HL-60 (cell line): ENCODE measurements around the gene UBAP2L.

Experiments
- GABPA ChIP-seq: IDR thresholded peaks from 2 replicates; pipeline ENCODE4 v1.6.1; 2012; ENCODE audit warnings: low read depth
- TF ChIP-seq, protein P1 (sequence below): IDR thresholded peaks from one replicate; pipeline ENCODE4 v1.5.1; 2011; ENCODE audit warnings: low read length, control low read depth, inconsistent platforms; ENCODE audit not compliant: insufficient read depth

DNA sequence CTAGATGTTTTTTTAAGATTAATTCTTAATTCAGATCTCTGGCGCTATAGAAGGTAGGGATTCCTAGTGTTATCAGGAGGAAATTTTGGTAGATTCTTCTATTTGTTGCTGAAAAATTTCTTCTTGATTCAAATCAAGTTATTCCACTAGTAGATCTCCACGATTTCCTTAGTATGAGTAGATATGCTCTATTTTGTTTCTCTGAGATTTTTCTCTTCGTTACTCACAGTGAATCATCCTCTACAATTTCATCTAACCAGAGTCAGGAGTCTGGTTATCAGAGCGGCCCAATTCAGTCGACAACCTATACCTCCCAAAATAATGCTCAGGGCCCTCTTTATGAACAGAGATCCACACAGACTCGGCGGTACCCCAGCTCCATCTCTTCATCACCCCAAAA lies 32.9 kb downstream of the UBAP2L start:
- TF ChIP-seq, protein P1, sequence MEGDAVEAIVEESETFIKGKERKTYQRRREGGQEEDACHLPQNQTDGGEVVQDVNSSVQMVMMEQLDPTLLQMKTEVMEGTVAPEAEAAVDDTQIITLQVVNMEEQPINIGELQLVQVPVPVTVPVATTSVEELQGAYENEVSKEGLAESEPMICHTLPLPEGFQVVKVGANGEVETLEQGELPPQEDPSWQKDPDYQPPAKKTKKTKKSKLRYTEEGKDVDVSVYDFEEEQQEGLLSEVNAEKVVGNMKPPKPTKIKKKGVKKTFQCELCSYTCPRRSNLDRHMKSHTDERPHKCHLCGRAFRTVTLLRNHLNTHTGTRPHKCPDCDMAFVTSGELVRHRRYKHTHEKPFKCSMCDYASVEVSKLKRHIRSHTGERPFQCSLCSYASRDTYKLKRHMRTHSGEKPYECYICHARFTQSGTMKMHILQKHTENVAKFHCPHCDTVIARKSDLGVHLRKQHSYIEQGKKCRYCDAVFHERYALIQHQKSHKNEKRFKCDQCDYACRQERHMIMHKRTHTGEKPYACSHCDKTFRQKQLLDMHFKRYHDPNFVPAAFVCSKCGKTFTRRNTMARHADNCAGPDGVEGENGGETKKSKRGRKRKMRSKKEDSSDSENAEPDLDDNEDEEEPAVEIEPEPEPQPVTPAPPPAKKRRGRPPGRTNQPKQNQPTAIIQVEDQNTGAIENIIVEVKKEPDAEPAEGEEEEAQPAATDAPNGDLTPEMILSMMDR: no peak
- no peak for TF ChIP-seq GABPA
